Astrocyte (in vitro differentiated cells and primary cell): ENCODE measurements around the gene SLC51B. TPM values are rescaled to one million over a fixed set of nuclear protein-coding genes. Genes with fewer than 3 reads are reported as not detected.
"Not testable (repeated sequence)": the region's sequence is repeated elsewhere in the genome, so short reads cannot be mapped to it uniquely, and the experiment has no call there.

Source experiments
- DNase-seq: peaks from one replicate; pipeline ENCODE4 v3.0.0-alpha.2; 2010; ENCODE audit warnings: low read depth
- FAIRE-seq: peaks from 2 replicates; lab custom pipeline; 2011; peaks lifted over from hg19 to GRCh38; lab: Jason Lieb, UNC
- H2AFZ ChIP-seq: 2 replicates; pipeline ENCODE4 v1.6.0; 2012; ENCODE audit warnings: low read depth, low read length, inconsistent platforms
- H3K27ac ChIP-seq: 2 replicates; pipeline ENCODE4 v1.5.1; 2011; ENCODE audit warnings: low read depth, low read length, inconsistent platforms
- H3K27me3 ChIP-seq: 2 replicates; pipeline ENCODE4 v1.6.0; 2011; ENCODE audit warnings: low read length, inconsistent platforms; ENCODE audit not compliant: insufficient read depth
- H3K36me3 ChIP-seq: 2 replicates; pipeline ENCODE4 v1.5.1; 2011; ENCODE audit warnings: low read length, inconsistent platforms; ENCODE audit not compliant: insufficient read depth
- H3K4me1 ChIP-seq: 2 replicates; pipeline ENCODE4 v1.5.1; 2011; ENCODE audit warnings: low read length, inconsistent platforms; ENCODE audit not compliant: insufficient read depth
- H3K4me2 ChIP-seq: 2 replicates; pipeline ENCODE4 v1.6.0; 2012; ENCODE audit warnings: low read length, inconsistent platforms
- H3K4me3 ChIP-seq: 2 replicates; pipeline ENCODE4 v1.5.1; 2011; ENCODE audit warnings: low read depth, mild to moderate bottlenecking, low read length, inconsistent platforms; ENCODE audit not compliant: insufficient read depth
- H3K79me2 ChIP-seq: 2 replicates; pipeline ENCODE4 v1.6.0; 2012; ENCODE audit warnings: mild to moderate bottlenecking, low read length, inconsistent platforms; ENCODE audit not compliant: insufficient read depth
- H3K9ac ChIP-seq: 2 replicates; pipeline ENCODE4 v1.6.0; 2012; ENCODE audit warnings: mild to moderate bottlenecking, low read length, inconsistent platforms
- H3K9me3 ChIP-seq: 2 replicates; pipeline ENCODE4 v1.5.1; 2012; ENCODE audit warnings: low read depth, mild to moderate bottlenecking, low read length, inconsistent platforms; ENCODE audit not compliant: insufficient read depth
- H4K20me1 ChIP-seq: 2 replicates; pipeline ENCODE4 v1.6.0; 2012; ENCODE audit warnings: low read length, inconsistent platforms; ENCODE audit not compliant: insufficient read depth
- H3K27ac Mint-ChIP-seq: one replicate; pipeline ENCODE4 v1.8.0; 2021; ENCODE audit warnings: mild to moderate bottlenecking, mixed read lengths; ENCODE audit not compliant: unreplicated experiment
- H3K27me3 Mint-ChIP-seq: one replicate; pipeline ENCODE4 v1.8.0; 2021; ENCODE audit warnings: low read depth, mixed read lengths; ENCODE audit not compliant: unreplicated experiment
- H3K36me3 Mint-ChIP-seq: one replicate; pipeline ENCODE4 v1.8.0; 2021; ENCODE audit warnings: low read depth, mixed read lengths; ENCODE audit not compliant: unreplicated experiment
- H3K4me1 Mint-ChIP-seq: one replicate; pipeline ENCODE4 v1.8.0; 2021; ENCODE audit warnings: low read depth, mixed read lengths; ENCODE audit not compliant: unreplicated experiment
- H3K4me3 Mint-ChIP-seq: one replicate; pipeline ENCODE4 v1.8.0; 2021; ENCODE audit warnings: mild to moderate bottlenecking, moderate library complexity, mixed read lengths; ENCODE audit not compliant: unreplicated experiment
- H3K9me3 Mint-ChIP-seq: one replicate; pipeline ENCODE4 v1.8.0; 2021; ENCODE audit warnings: mild to moderate bottlenecking, mixed read lengths; ENCODE audit not compliant: unreplicated experiment
- CTCF ChIP-seq: IDR thresholded peaks from 2 replicates; pipeline ENCODE4 v1.5.1; 2011; ENCODE audit warnings: low read depth, mild to moderate bottlenecking, inconsistent platforms, low read length, moderate library complexity; ENCODE audit not compliant: insufficient read depth
- EZH2 ChIP-seq: IDR thresholded peaks from 2 replicates; pipeline ENCODE4 v1.6.1; 2012; ENCODE audit warnings: mild to moderate bottlenecking, low read length, inconsistent platforms; ENCODE audit not compliant: insufficient read depth
- total RNA-seq: library from RNA; stranded (reverse); gene quantifications from 2 replicates; pipeline ENCODE4 v1.2.1, GENCODE V29; 2021

Gene SLC51B
- total RNA-seq, 1 donor from 2014 or later = not detected

GRCh38 chr15:65099336-65099735 is 54.1 kb downstream of the SLC51B start:
- no peak for FAIRE-seq
- no peak overlapping the region for H3K4me3 ChIP-seq
- H3K4me3 Mint-ChIP-seq = no peak overlapping the region
- H3K27me3 ChIP-seq = no peaks in the 10 kb centered on the region
- peaks cover 21% of the 10 kb centered on the region for H3K27me3 Mint-ChIP-seq
- H3K9me3 Mint-ChIP-seq = peaks cover 4% of the 10 kb centered on the region
- H4K20me1 ChIP-seq = peaks cover 25% of the 10 kb centered on the region
- no peak overlapping the region for H3K9ac ChIP-seq
- H3K27ac ChIP-seq = no peak overlapping the region
- no peak overlapping the region for H3K27ac Mint-ChIP-seq
- H3K79me2 ChIP-seq = no peaks in the 10 kb centered on the region
- peaks cover 9% of the 10 kb centered on the region for H3K4me1 ChIP-seq
- H3K36me3 Mint-ChIP-seq = peaks cover 36% of the 10 kb centered on the region
- TF ChIP-seq EZH2 = no peak
- TF ChIP-seq CTCF = no peak
- H2AFZ ChIP-seq = no peak overlapping the region
- H3K4me2 ChIP-seq = no peak overlapping the region
- H3K4me1 Mint-ChIP-seq = peaks cover 14% of the 10 kb centered on the region
- peaks cover 8% of the 10 kb centered on the region for H3K36me3 ChIP-seq
- DNase-seq = no peak
- H3K9me3 ChIP-seq = no peaks in the 10 kb centered on the region

DNA sequence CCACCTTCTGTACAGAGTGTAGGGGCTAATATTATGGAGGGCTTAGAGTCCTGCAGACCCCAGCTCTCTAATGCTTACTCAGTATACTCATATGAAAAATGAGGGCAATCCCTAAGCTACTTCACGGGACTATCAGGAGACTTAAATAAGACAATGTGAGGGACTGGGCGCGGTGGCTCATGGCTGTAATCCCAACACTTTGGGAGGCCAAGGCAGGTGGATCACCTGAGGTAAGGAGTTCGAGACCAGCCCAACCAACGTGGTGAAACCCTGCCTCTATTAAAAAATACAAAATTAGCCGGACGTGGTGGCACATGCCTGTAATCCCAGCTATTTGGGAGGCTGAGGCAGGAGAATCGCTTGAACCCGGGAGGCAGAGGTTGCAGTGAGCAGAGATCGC is 54.6 kb downstream of the SLC51B start:
- not testable (repeated sequence) for FAIRE-seq, H3K27me3 ChIP-seq, H3K27ac ChIP-seq, H3K79me2 ChIP-seq, H3K9me3 ChIP-seq, H3K27ac Mint-ChIP-seq, H3K36me3 ChIP-seq, H3K4me1 ChIP-seq, DNase-seq, H3K9ac ChIP-seq, H3K4me2 ChIP-seq, H3K4me3 Mint-ChIP-seq, H3K9me3 Mint-ChIP-seq, H2AFZ ChIP-seq, H3K4me3 ChIP-seq
- H3K27me3 Mint-ChIP-seq = peaks cover 21% of the 10 kb centered on the region
- H3K36me3 Mint-ChIP-seq = peaks cover 35% of the 10 kb centered on the region
- H3K4me1 Mint-ChIP-seq = peaks cover 14% of the 10 kb centered on the region
- peaks cover 25% of the 10 kb centered on the region for H4K20me1 ChIP-seq

DNA sequence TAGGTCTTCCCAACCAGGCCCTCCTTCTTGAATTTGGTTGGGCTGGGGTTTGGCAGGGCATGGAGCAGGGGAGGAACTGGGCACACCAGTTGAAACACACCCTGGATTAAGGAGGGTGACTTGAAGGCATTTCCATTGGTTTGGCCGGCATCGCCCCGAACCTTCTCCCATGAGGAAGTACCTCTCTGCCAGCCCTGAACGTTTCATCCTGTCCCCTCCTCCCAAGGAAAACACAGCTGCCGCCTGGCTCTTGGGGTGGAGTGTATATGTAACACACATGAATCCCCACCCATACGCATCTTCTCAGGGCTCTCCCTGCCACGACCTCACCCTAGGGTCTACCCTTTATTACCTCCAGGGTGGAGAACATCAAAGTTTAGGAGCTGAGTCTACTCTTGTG is 55.3 kb downstream of the SLC51B start:
- H2AFZ ChIP-seq = no peak overlapping the region
- no peak overlapping the region for H3K9ac ChIP-seq
- H3K27ac Mint-ChIP-seq = no peak overlapping the region
- H3K4me3 ChIP-seq = no peak overlapping the region
- H3K4me3 Mint-ChIP-seq = no peak overlapping the region
- H3K9me3 ChIP-seq = no peaks in the 10 kb centered on the region
- H4K20me1 ChIP-seq = peaks cover 25% of the 10 kb centered on the region
- H3K36me3 ChIP-seq = peaks cover 8% of the 10 kb centered on the region
- DNase-seq (no peak), FAIRE-seq (no peak)
- peaks cover 14% of the 10 kb centered on the region for H3K4me1 Mint-ChIP-seq
- no peaks in the 10 kb centered on the region for H3K27me3 ChIP-seq
- H3K4me1 ChIP-seq = peaks cover 9% of the 10 kb centered on the region
- no peak for TF ChIP-seq EZH2
- no peak for TF ChIP-seq CTCF
- H3K9me3 Mint-ChIP-seq = peaks cover 4% of the 10 kb centered on the region
- H3K27ac ChIP-seq = no peak overlapping the region
- no peak overlapping the region for H3K4me2 ChIP-seq
- H3K36me3 Mint-ChIP-seq = peaks cover 38% of the 10 kb centered on the region
- H3K79me2 ChIP-seq = no peaks in the 10 kb centered on the region
- peaks cover 18% of the 10 kb centered on the region for H3K27me3 Mint-ChIP-seq
